Astrocyte of the spinal cord (primary cell): Measurements from ENCODE around the gene AGBL3.

Experiments used
- DNase-seq: peaks from one replicate; pipeline ENCODE4 v3.0.0; 2011; ENCODE audit warnings: low read depth, low spot score
- H3K4me3 ChIP-seq: 2 replicates; pipeline ENCODE4 v1.5.1; 2011; ENCODE audit warnings: low read depth, mild to moderate bottlenecking, low read length, moderate library complexity
- in situ Hi-C: cut with HindIII; loops from 2 replicates; pipeline ENCODE4 v1.10.0; 2017; ENCODE audit warnings: low sequenced_read_pairs
- TF ChIP-seq, protein P1 (sequence below): IDR thresholded peaks from 2 replicates; pipeline ENCODE4 v1.5.1; 2012; ENCODE audit warnings: low read depth, mild to moderate bottlenecking, low read length, inconsistent platforms

AGBL3 gene

DNA sequence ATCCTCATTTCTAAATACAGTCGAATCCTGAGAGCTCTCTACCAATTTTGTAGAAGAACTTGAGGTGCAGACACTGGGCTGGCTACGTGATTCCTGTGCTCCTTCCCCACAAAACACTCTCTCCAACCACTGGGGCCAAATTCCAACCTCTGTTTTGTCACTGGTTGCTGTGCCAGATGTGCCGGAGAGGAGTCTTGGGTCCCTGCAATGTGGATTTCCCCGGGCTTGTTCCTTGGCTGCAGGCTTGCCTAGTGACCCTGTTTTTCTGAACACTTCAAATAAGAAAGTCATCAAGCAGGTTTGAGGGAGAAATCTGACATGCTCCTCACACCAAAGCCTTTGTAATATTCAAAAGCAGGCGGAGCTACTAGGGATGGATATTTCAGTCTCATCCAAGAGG lies 44.4 kb upstream of the AGBL3 start:
- no peak overlapping the region for H3K4me3 ChIP-seq
- TF ChIP-seq, protein P1, sequence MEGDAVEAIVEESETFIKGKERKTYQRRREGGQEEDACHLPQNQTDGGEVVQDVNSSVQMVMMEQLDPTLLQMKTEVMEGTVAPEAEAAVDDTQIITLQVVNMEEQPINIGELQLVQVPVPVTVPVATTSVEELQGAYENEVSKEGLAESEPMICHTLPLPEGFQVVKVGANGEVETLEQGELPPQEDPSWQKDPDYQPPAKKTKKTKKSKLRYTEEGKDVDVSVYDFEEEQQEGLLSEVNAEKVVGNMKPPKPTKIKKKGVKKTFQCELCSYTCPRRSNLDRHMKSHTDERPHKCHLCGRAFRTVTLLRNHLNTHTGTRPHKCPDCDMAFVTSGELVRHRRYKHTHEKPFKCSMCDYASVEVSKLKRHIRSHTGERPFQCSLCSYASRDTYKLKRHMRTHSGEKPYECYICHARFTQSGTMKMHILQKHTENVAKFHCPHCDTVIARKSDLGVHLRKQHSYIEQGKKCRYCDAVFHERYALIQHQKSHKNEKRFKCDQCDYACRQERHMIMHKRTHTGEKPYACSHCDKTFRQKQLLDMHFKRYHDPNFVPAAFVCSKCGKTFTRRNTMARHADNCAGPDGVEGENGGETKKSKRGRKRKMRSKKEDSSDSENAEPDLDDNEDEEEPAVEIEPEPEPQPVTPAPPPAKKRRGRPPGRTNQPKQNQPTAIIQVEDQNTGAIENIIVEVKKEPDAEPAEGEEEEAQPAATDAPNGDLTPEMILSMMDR = no peak
- in situ Hi-C loops = no loop called here
- no peak for DNase-seq

DNA sequence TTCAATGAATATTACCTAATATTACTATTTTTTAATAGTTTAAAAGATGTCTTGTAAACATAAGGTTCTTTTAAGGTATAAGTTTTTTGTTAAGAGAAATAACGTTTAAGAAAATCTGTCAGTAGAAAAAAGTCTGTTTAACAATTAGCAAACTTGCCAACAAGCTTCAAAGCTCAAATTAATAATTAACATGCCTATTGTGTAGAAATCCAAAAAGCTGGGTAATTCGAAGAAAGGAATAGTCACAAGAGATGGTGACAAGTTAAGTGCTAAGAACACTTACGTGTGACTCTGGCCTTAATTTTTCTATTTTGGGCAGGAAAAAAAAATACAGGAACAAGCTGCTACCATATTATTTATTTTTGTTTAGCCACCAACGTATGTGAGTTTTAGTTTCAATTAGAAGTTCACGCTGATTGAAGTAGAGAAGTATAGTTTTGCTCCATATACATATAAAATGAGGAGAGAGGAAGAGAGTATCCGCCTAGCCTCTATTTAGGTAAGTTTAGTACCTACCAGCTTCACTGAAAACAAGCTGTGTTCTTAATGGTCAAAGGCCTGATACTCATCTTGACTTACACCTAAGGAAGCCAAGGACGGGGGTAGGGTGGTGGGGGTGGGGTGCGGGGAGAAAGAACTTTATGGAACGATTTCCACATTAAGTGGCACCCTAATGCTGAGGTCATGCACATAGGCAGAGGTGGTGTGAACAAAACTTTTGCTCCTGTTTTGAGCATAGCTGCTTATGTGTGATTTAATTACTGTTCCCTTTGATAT lies 43.4 kb upstream of the AGBL3 start:
- in situ Hi-C loops = no loop called here
- TF ChIP-seq, protein P1 = no peak

GRCh38 chr7:134943785-134944400 lies 42.4 kb upstream of the AGBL3 start:
- in situ Hi-C loops = no loop called here
- DNase-seq = peak; percentile 47
- no peak overlapping the region for H3K4me3 ChIP-seq
- TF ChIP-seq, protein P1 = peak; percentile 29

More for the DNA sequence above, 43.4 kb upstream of the AGBL3 start:
- no peak for DNase-seq
- no peak overlapping the region for H3K4me3 ChIP-seq

DNA sequence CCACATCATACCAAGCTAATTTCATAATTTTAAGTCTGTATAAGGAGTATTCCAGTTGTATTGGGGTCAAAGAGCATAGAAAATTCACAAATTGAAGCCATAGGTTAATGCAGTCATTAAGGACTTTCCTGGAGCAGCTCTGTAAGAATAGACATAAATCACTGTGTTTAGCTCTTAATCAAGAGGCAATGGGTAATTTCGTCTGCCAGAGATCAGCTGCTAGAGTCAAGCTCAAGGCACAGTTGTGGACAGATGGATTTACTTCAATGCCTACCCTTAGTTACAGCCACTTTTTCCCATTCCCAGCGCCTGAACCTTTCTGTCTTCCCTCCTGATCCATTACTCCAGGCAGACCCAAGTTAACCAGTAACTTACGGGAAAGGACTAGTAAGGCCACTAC lies 40.6 kb upstream of the AGBL3 start:
- no peak overlapping the region for H3K4me3 ChIP-seq
- TF ChIP-seq, protein P1 = no peak
- no peak for DNase-seq
- in situ Hi-C loops = no loop called here

DNA sequence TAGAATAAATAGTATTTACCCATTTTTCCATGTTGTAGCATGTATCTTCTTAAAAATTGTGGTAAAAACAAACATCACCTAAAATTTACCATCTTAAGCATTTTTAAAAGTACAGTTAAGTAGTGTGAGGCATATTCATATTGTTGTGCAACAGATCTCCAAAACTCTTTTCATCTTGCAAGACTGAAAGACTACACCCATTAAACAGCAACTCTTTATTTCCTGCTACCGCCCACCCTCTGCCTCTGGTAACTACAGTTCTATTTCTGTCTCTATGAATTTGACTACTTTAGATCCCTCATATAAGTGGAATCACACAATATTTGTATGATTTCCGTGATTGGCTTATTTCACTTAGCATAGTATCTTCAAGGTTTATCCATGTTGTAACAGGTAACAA lies 40.0 kb upstream of the AGBL3 start:
- TF ChIP-seq, protein P1 = no peak
- no peak for DNase-seq
- no peak overlapping the region for H3K4me3 ChIP-seq
- in situ Hi-C loops = no loop called here

GRCh38 chr7:134947329-134947728 lies 39.0 kb upstream of the AGBL3 start:
- in situ Hi-C loops = no loop called here
- TF ChIP-seq, protein P1 = no peak
- H3K4me3 ChIP-seq = no peak overlapping the region
- DNase-seq = no peak
